ENCODE measurements around the gene MAEA. TPM values are rescaled to one million over a fixed set of nuclear protein-coding genes. Genes with fewer than 3 reads are reported as not detected.

MAEA gene
- total and polyA plus RNA-seq, 11 donors = 38.1 to 57.2 (median 45.1) TPM

GRCh38 chr4:1250527-1250812 lies 39.2 kb upstream of the MAEA start:
- peaks cover 0 to 8% (median 0%) of the 10 kb centered on the region in 9 donors for H3K36me3 ChIP-seq
- peak in 1 of 5 donors; percentile 63 for DNase-seq
- H3K4me1 ChIP-seq = peaks cover 7 to 42% (median 37%) of the 10 kb centered on the region in 12 donors
- H3K27me3 ChIP-seq = no peaks in the 10 kb centered on the region
- no peak for ATAC-seq
- 77 to 93% (median 81%) methylated on average over 6 to 7 of the region's 7 CpGs for WGBS, 4 donors
- H3K9me3 ChIP-seq = peaks cover 0 to 4% (median 0%) of the 10 kb centered on the region in 12 donors
- peak overlapping the region in 8 of 12 donors; percentile 70 to 94 (median 80) for H3K4me3 ChIP-seq
- H3K27ac ChIP-seq = peak overlapping the region in 11 of 12 donors; percentile 91 to 100 (median 98)
- TF ChIP-seq CTCF (IDR thresholded peaks at IDR 0.05) (no peak), POLR2A (IDR thresholded peaks at IDR 0.05) (no peak)
- intact Hi-C loops (cut with DNase I) = loop anchor here in 5 of 10 donors (2.0 to 5.0 kb wide), 5 partner anchors 37 to 97 kb away; partner anchors contain the start of genes MAEA (in 2 of the 5) and UVSSA (in 2 of the 5)

- intact Hi-C loops (cut with DNase I) = loop anchor here in 5 of 10 donors (2.0 to 5.0 kb wide), 5 partner anchors 36 to 96 kb away; partner anchors contain the start of genes MAEA (in 2 of the 5) and UVSSA (in 2 of the 5)
- no peak for TF ChIP-seq CTCF (IDR thresholded peaks at IDR 0.05)
- no peak for TF ChIP-seq POLR2A (IDR thresholded peaks at IDR 0.05)
- DNase-seq (peak in 1 of 5 donors; percentile 52), ATAC-seq (no peak)
- peaks cover 0 to 8% (median 0%) of the 10 kb centered on the region in 9 donors for H3K36me3 ChIP-seq
- H3K4me3 ChIP-seq = peak overlapping the region in 1 of 12 donors; percentile 91
- peaks cover 0 to 4% (median 0%) of the 10 kb centered on the region in 12 donors for H3K9me3 ChIP-seq
- H3K27me3 ChIP-seq = no peaks in the 10 kb centered on the region
- WGBS, 4 donors = 91 to 94% (median 92%) methylated on average over 33 of the region's 33 CpGs
- peak overlapping the region in 5 of 12 donors; percentile 93 to 99 (median 97) for H3K27ac ChIP-seq
- H3K4me1 ChIP-seq = peaks cover 7 to 35% (median 30%) of the 10 kb centered on the region in 12 donors
These were observed 38.5 kb upstream of the MAEA start for GRCh38 chr4:1250921-1251772.

GRCh38 chr4:1251773-1252066 lies 38.0 kb upstream of the MAEA start:
- WGBS, 4 donors = 95 to 98% (median 97%) methylated on average over 11 of the region's 11 CpGs
- H3K36me3 ChIP-seq = peaks cover 0 to 8% (median 0%) of the 10 kb centered on the region in 9 donors
- H3K27ac ChIP-seq = no peak overlapping the region
- no peak for TF ChIP-seq POLR2A (IDR thresholded peaks at IDR 0.05)
- no peak for TF ChIP-seq CTCF (IDR thresholded peaks at IDR 0.05)
- peaks cover 0 to 4% (median 0%) of the 10 kb centered on the region in 12 donors for H3K9me3 ChIP-seq
- H3K27me3 ChIP-seq = no peaks in the 10 kb centered on the region
- intact Hi-C loops (cut with DNase I) = loop anchor here in 5 of 10 donors (2.0 to 5.0 kb wide), 5 partner anchors 36 to 96 kb away; partner anchors contain the start of genes MAEA (in 2 of the 5) and UVSSA (in 2 of the 5)
- H3K4me1 ChIP-seq = peaks cover 7 to 29% (median 25%) of the 10 kb centered on the region in 12 donors
- ATAC-seq (no peak), DNase-seq (no peak)
- no peak overlapping the region for H3K4me3 ChIP-seq

- Histone ChIP-seq H3K36me3 (peaks cover 0 to 8% (median 0%) of the 10 kb centered on the region in 9 donors), H3K27me3 (no peaks in the 10 kb centered on the region), H3K27ac (no peak overlapping the region), H3K9me3 (peaks cover 0 to 9% (median 0%) of the 10 kb centered on the region in 12 donors), H3K4me1 (peaks cover 7 to 21% (median 15%) of the 10 kb centered on the region in 12 donors), H3K4me3 (no peak overlapping the region)
- intact Hi-C loops (cut with DNase I) = loop anchor here in 4 of 10 donors (5.0 kb wide), 4 partner anchors 34 to 94 kb away; partner anchors contain the start of genes MAEA (in 2 of the 4) and UVSSA (in 2 of the 4)
- DNase-seq = no peak
- ATAC-seq = no peak
- TF ChIP-seq CTCF (IDR thresholded peaks at IDR 0.05) (no peak), POLR2A (IDR thresholded peaks at IDR 0.05) (no peak)
- WGBS, 4 donors = 96 to 98% (median 98%) methylated on average over 6 of the region's 6 CpGs
These were observed 36.7 kb upstream of the MAEA start for GRCh38 chr4:1252928-1253492.
